Erythroblast (primary cell): ENCODE data around the gene STRBP.

ENCODE experiments used
- GATA1 ChIP-seq: IDR thresholded peaks from 2 replicates; pipeline ENCODE4 v1.6.1; 2011; ENCODE audit warnings: low read depth, mild to moderate bottlenecking, control low read depth, low read length, moderate library complexity
- POLR2A ChIP-seq: IDR thresholded peaks from 2 replicates; pipeline ENCODE4 v1.6.1; 2011; ENCODE audit warnings: mild to moderate bottlenecking, low read length

GRCh38 chr9:123299558-123300126 lies 31.3 kb upstream of the STRBP start:
- TF ChIP-seq POLR2A (no peak), GATA1 (no peak)
